Naive B cell (primary cell): Measurements from ENCODE around the gene TSLP. TPM values are rescaled to one million over a fixed set of nuclear protein-coding genes. Genes with fewer than 3 reads are reported as not detected.

Experiments
- polyA plus RNA-seq, 6 donors: library from polyadenylated mRNA; unstranded; fragments of 300-500 nt; fragmentation: Illumina TruSeq; gene quantifications; one replicate each; pipeline ENCODE4 v1.2.3, GENCODE V29; 2021; ENCODE audit warnings: low read depth in 6 of 6

Gene TSLP
- polyA plus RNA-seq, 6 donors from 2014 or later, result not detected

Other genes with a start within 250 kb of the TSLP start
- 10 to 100 TPM; 15.5 to 26.5 (median 22.3) TPM for gene WDR36, start 20.6 kb downstream of the TSLP start, polyA plus RNA-seq
- under 1 TPM; 0.13 to 0.97 (median 0.59) TPM for gene CAMK4, start 152.7 kb downstream of the TSLP start, polyA plus RNA-seq